Thyroid gland (tissue), 4 donors: Measurements from ENCODE around the gene VIL1.

Experiments used
- CTCF ChIP-seq, 6 experiments: fragments of 200-600 bp in 3 of 6; fragments of 450-650 bp in 3 of 6; sonication (generic) in 3 of 6; IDR thresholded peaks; one replicate each; pipeline ENCODE4 v1.5.1; 2016 to 2019; ENCODE audit warnings: antibody characterized with exemption in 6 of 6, mild to moderate bottlenecking in 2 of 6, inconsistent platforms in 1 of 6, moderate library complexity in 1 of 6
- POLR2A ChIP-seq, 2 donors: fragments of 450-650 bp; IDR thresholded peaks; one replicate each; pipeline ENCODE4 v1.6.1; 2017; ENCODE audit warnings: antibody characterized with exemption in 2 of 2, mild to moderate bottlenecking in 2 of 2, moderate library complexity in 1 of 2

GRCh38 chr2:218444692-218445357 lies 25.9 kb downstream of the VIL1 start:
- TF ChIP-seq CTCF (IDR thresholded peaks at IDR 0.05) (no peak), POLR2A (IDR thresholded peaks at IDR 0.05) (no peak)
